Measurements from ENCODE around the gene SLC25A25. TPM values are rescaled to one million over a fixed set of nuclear protein-coding genes. Genes with fewer than 3 reads are reported as not detected.

The SLC25A25 gene
- total RNA-seq, 1 experiment from 2014 or later: 18.5 TPM

DNA sequence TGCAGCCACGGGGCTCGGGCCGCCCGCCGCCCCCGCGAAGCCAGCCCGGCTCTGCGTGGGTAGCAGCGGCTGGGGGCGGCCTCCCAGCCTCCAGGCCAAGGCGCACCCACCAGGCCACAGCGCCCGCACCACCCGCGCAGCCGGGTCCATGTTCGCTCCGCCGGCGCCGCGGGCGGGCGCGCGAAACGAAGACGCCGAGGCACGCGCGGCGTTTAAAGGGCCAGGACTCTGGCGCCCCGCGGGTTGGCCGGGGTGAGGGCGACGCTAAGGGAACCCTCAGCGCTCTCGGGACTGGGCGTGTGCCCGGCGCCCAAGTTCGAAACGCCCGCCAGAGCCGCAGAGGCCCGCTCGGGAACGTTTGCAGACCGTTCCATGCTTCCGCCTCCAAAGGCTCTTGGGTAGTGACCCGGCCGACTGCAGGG, 59.5 kb downstream of the SLC25A25 start, which contains the start of gene PTGES2:
PTGES2 (minus strand) TSS at position 162 of the 422 bp plus-strand sequence; CDS start at position 150, 12 bp downstream.
- peak within 1 kb of the TSS; percentile 97 for H3K4me3 Mint-ChIP-seq (ENCODE audit: unreplicated experiment)
- peak; percentile 84 to 91 for DNase-seq
- H3K9me3 Mint-ChIP-seq (ENCODE audit: unreplicated experiment): no peaks in the 10 kb centered on the region
- intact Hi-C loops (cut with micrococcal nuclease; ENCODE audit: unreplicated experiment): loop anchor here (5.0 kb wide), 1 partner anchor 65 kb away; the partner anchor contains the start of gene CIZ1
- H3K27me3 Mint-ChIP-seq (ENCODE audit: insufficient read depth, unreplicated experiment): no peaks in the 10 kb centered on the region
- ChIA-PET CTCF (interaction anchor here (1.6 kb wide), 1 partner anchor 10 kb away, joined by 11 read pairs; no protein-coding TSS in a partner anchor), POLR2A (no interaction called here)
- H3K9me3 ChIP-seq: no peaks in the 10 kb centered on the region
- BruUV-seq (replicated peaks): no TSS peak
- peaks cover 10% of the 10 kb centered on the region for H3K4me1 Mint-ChIP-seq (ENCODE audit: low read depth, unreplicated experiment)
- peaks cover 4% of the 10 kb centered on the region; the same call in 1 of the 2 replicates for H3K36me3 ChIP-seq (ENCODE audit: control insufficient read depth, insufficient read depth, low read length)
- no peaks in the 10 kb centered on the region for H3K27me3 ChIP-seq (replicated peaks; ENCODE audit: control insufficient read depth, insufficient read depth, low read length)
- H3K27ac Mint-ChIP-seq (ENCODE audit: unreplicated experiment): peak within 1 kb of the TSS; percentile 100
- H3K4me1 ChIP-seq: peaks cover 9% of the 10 kb centered on the region; the same call in 1 of the 2 replicates
- TF ChIP-seq, protein P1, sequence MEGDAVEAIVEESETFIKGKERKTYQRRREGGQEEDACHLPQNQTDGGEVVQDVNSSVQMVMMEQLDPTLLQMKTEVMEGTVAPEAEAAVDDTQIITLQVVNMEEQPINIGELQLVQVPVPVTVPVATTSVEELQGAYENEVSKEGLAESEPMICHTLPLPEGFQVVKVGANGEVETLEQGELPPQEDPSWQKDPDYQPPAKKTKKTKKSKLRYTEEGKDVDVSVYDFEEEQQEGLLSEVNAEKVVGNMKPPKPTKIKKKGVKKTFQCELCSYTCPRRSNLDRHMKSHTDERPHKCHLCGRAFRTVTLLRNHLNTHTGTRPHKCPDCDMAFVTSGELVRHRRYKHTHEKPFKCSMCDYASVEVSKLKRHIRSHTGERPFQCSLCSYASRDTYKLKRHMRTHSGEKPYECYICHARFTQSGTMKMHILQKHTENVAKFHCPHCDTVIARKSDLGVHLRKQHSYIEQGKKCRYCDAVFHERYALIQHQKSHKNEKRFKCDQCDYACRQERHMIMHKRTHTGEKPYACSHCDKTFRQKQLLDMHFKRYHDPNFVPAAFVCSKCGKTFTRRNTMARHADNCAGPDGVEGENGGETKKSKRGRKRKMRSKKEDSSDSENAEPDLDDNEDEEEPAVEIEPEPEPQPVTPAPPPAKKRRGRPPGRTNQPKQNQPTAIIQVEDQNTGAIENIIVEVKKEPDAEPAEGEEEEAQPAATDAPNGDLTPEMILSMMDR (IDR thresholded peaks at IDR 0.05; ENCODE audit: insufficient read depth in 1 of 2, low read depth in 1 of 2, low read length in 1 of 2, severe bottlenecking in 1 of 2, unreplicated experiment in 1 of 2): no peak
- peak within 1 kb of the TSS; percentile 96 for H3K4me3 ChIP-seq (ENCODE audit: low read depth, low read length)
- H3K36me3 Mint-ChIP-seq (ENCODE audit: insufficient read depth, unreplicated experiment): peaks cover 33% of the 10 kb centered on the region

DNA sequence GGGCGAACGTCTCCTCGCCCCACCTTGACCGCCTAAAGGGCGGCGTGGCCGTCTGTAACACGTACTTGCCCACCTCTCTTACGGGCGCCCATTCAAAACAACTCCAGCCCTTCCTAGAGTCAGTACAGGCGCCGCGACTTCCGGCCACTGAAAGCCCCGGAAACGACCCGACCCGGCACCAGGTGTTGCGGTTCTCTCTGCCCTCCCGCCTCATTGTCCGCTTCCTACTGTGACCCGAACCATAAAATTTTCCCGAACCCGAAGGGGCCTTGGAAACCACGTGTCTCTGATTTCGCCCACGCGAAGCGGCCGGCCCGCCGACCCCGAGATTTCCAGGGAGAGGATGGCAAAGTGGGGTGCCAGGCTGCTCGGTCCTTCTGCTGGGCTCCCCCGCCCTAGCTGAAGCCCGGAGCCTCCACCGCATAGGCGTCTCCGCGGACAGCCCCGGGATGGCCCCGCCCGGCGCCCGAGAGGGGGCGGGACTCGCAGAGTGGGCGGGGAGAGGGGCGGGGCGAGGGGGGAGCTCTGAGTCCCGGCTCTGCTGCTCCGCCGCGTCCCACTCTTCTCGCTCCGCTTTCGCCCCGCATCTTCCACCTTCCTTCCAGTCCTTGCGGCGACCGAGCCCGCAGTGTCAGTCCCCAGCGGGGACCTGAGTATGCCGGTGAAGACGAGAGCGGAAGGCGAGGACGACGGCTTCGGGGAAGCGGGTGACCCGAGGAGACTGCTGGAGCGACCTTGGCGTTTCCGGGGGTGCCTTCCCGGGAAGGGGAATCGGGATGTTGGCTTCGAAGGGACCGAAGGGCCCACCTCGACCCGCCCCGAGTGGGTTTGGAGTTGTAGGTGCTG, 60.2 kb downstream of the SLC25A25 start:
- Histone ChIP-seq H3K27me3 (replicated peaks; ENCODE audit: control insufficient read depth, insufficient read depth, low read length) (no peaks in the 10 kb centered on the region), H3K36me3 (ENCODE audit: control insufficient read depth, insufficient read depth, low read length) (peaks cover 4% of the 10 kb centered on the region; the same call in 1 of the 2 replicates), H3K4me1 (peaks cover 9% of the 10 kb centered on the region; the same call in 1 of the 2 replicates), H3K4me3 (ENCODE audit: low read depth, low read length) (peak overlapping the region; percentile 96), H3K9me3 (no peaks in the 10 kb centered on the region)
- intact Hi-C loops (cut with micrococcal nuclease; ENCODE audit: unreplicated experiment): loop anchor here (2.0 to 5.0 kb wide), 2 partner anchors 33 to 64 kb away; partner anchors contain the start of genes BBLN and CIZ1
- peaks cover 10% of the 10 kb centered on the region for H3K4me1 Mint-ChIP-seq (ENCODE audit: low read depth, unreplicated experiment)
- peak; percentile 89 to 90 for DNase-seq
- ChIA-PET POLR2A (interaction anchor here (0.5 to 1.4 kb wide), 10 partner anchors 11 to 507 kb away, joined by 3 to 8 read pairs (median 4); partner anchors contain the start of genes BBLN, CIZ1, GOLGA2 and NAIF1), CTCF (interaction anchor here (0.5 to 1.6 kb wide), 5 partner anchors 11 to 60 kb away, joined by 3 to 11 read pairs (median 3); partner anchors contain the start of genes BBLN and SLC25A25)
- H3K27ac Mint-ChIP-seq (ENCODE audit: unreplicated experiment): peak overlapping the region; percentile 100
- TF ChIP-seq, protein P1 (IDR thresholded peaks at IDR 0.05; ENCODE audit: insufficient read depth in 1 of 2, low read depth in 1 of 2, low read length in 1 of 2, severe bottlenecking in 1 of 2, unreplicated experiment in 1 of 2): no peak
- BruUV-seq (replicated peaks): no TSS peak
- peak overlapping the region; percentile 97 for H3K4me3 Mint-ChIP-seq (ENCODE audit: unreplicated experiment)
- H3K9me3 Mint-ChIP-seq (ENCODE audit: unreplicated experiment): no peaks in the 10 kb centered on the region
- peaks cover 31% of the 10 kb centered on the region for H3K36me3 Mint-ChIP-seq (ENCODE audit: insufficient read depth, unreplicated experiment)
- H3K27me3 Mint-ChIP-seq (ENCODE audit: insufficient read depth, unreplicated experiment): no peaks in the 10 kb centered on the region

All from Caco-2 (cell line).